ENCODE measurements around the gene AFP.

Gene AFP

GRCh38 chr4:73470728-73471127 is 34.7 kb downstream of the AFP start (continued):
- TF ChIP-seq TSHZ2 (CRISPR knock-in tag; IDR thresholded peaks at IDR 0.05) = no peak
- no peak for TF ChIP-seq RARB (CRISPR knock-in tag; IDR thresholded peaks at IDR 0.05)
- TF ChIP-seq TCF4 (CRISPR knock-in tag; IDR thresholded peaks at IDR 0.05; ENCODE audit: borderline replicate concordance) = no peak
- TF ChIP-seq OSR1 (CRISPR knock-in tag; IDR thresholded peaks at IDR 0.05) = no peak
- TF ChIP-seq ZFP3 (CRISPR knock-in tag; IDR thresholded peaks at IDR 0.05) = no peak
- TF ChIP-seq ISL1 (CRISPR knock-in tag; IDR thresholded peaks at IDR 0.05) = no peak

GRCh38 chr4:73477176-73477575 is 41.2 kb downstream of the AFP start:
- TF ChIP-seq CSDC2 (CRISPR knock-in tag; IDR thresholded peaks at IDR 0.05) = no peak
- TF ChIP-seq ARNTL (CRISPR knock-in tag; IDR thresholded peaks at IDR 0.05; ENCODE audit: borderline replicate concordance, low read depth) = no peak
- no peak for TF ChIP-seq ZC3H10 (CRISPR knock-in tag; IDR thresholded peaks at IDR 0.05)
- TF ChIP-seq GLIS3 (CRISPR knock-in tag; IDR thresholded peaks at IDR 0.05) = no peak
- no peak for TF ChIP-seq ISL1 (CRISPR knock-in tag; IDR thresholded peaks at IDR 0.05)
- TF ChIP-seq TCF4 (CRISPR knock-in tag; IDR thresholded peaks at IDR 0.05; ENCODE audit: borderline replicate concordance) = no peak
- no peak for TF ChIP-seq ZNF565 (CRISPR knock-in tag; conservative IDR thresholded peaks at IDR 0.05; ENCODE audit: low read depth)
- no peak for TF ChIP-seq SNAI2 (CRISPR knock-in tag; IDR thresholded peaks at IDR 0.05)
- TF ChIP-seq ZFP3 (CRISPR knock-in tag; IDR thresholded peaks at IDR 0.05) = no peak
- no peak for TF ChIP-seq ZFP30 (CRISPR knock-in tag; IDR thresholded peaks at IDR 0.05)
- TF ChIP-seq POU6F1 (CRISPR knock-in tag; IDR thresholded peaks at IDR 0.05; ENCODE audit: borderline replicate concordance, low read depth) = no peak
- TF ChIP-seq CSRNP3 (CRISPR knock-in tag; IDR thresholded peaks at IDR 0.05) = no peak
- no peak for TF ChIP-seq TSHZ2 (CRISPR knock-in tag; IDR thresholded peaks at IDR 0.05)
- TF ChIP-seq CREB5 (CRISPR knock-in tag; IDR thresholded peaks at IDR 0.05; ENCODE audit: low read depth) = no peak
- no peak for TF ChIP-seq OSR1 (CRISPR knock-in tag; IDR thresholded peaks at IDR 0.05)
- no peak for TF ChIP-seq PATZ1 (CRISPR knock-in tag; IDR thresholded peaks at IDR 0.05; ENCODE audit: borderline replicate concordance)
- TF ChIP-seq PPARA (CRISPR knock-in tag; IDR thresholded peaks at IDR 0.05; ENCODE audit: borderline replicate concordance) = no peak
- TF ChIP-seq ESRRG (CRISPR knock-in tag; IDR thresholded peaks at IDR 0.05) = no peak
- TF ChIP-seq ZNF70 (CRISPR knock-in tag; IDR thresholded peaks at IDR 0.05) = no peak
- ATAC-seq = no peak
